GM21423 (cell line): ENCODE measurements around the gene GATA3.
A peak's percentile ranks its signal among the peaks of the same experiment; 100 is the strongest.
"Not testable (repeated sequence)": the region's sequence is repeated elsewhere in the genome, so short reads cannot be mapped to it uniquely, and the experiment has no call there.

Source experiments
- ATAC-seq: cut with Tn5 transposase; IDR thresholded peaks from one replicate; pipeline ENCODE4 v1.9.1; 2021; ENCODE audit warnings: mild to moderate bottlenecking, moderate library complexity; ENCODE audit not compliant: unreplicated experiment

The GATA3 gene

DNA sequence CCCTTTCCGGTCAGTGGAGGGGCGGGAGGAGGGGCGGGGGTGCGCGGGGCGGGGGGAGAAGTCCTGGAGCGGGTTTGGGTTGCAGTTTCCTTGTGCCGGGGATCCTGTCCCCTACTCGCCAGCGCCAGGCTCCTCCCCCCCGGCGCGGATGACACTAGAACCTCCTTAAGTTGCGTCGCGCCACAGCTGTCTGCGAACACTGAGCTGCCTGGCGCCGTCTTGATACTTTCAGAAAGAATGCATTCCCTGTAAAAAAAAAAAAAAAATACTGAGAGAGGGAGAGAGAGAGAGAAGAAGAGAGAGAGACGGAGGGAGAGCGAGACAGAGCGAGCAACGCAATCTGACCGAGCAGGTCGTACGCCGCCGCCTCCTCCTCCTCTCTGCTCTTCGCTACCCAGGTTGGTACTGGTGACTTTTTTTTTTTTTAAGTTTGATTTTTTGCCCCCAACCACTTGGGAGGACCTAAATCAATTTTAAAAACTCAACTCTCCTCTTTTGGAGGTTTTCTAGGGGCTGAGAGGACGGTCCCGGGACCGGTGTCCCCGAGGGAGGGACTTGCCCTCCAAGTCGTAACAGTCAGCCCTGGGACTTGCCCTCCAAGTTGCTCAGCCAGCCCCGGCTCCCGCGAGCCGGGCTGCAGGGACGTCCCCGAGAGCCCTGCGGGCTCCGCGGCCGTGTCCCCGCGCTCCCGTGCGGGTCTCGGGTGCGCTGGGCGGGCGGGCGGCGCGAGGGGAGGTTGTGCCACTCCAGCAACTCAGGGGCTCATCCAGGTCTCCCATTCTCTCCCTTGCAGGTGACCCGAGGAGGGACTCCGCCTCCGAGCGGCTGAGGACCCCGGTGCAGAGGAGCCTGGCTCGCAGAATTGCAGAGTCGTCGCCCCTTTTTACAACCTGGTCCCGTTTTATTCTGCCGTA, at the start of gene GATA3:
Gene GATA3, plus strand, starts transcription at position 195 of the 914 bp plus-strand sequence. CDS start 968 bp downstream, outside the sequence.
- peak; percentile 35 for ATAC-seq

DNA sequence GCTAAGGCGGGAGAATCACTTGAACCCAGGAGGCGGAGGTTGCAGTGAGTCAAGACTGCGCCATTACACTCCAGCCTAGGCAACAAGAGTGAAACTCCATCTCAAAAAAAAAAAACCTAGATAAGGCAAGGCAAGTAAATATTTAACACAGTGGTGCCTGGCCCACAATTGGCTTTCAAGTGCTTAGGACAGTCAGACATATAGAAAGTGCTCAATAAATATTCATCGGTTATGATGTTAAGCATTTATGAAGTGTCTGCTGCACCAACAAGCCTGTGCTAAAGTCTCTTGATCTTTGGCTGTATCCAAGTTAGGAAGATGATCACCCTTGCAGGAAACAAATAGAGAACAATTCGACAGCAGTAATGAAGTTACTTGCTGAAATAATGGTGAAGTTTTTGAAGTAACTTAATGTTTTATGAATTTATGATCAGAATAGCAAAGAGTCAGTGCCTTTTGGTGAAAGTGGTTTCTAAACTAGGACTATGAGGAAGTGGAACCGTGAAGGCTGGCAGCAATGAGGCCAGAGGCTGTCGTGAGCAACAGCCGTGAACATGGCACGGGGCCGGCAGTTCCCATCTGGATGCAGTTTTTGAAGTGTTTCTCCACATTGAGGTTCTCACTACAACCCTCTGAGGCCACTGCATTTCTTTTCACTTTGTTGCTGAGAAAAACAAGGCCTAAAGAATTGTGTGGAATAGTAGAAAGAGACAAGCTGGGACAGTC, 48.1 kb upstream of the GATA3 start:
- peak; percentile 59 for ATAC-seq

DNA sequence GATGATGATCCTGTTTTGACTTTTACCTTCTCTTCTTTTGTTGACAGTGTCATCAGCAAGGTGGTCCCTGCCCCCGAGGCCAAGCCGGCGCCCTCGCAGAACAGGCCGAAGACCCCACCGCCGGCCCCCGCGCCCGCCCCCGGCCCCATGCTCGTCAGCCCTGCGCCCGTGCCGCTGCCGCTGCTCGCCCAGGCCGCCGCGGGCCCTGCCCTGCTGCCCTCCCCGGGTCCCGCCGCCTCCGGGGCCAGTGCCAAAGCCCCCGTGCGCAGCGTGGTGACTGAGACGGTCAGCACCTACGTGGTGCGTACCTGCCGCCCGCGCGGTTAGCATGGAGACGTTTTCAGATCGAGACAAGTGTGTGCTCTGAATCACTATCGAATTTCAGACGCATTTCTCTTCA, 45.5 kb upstream of the GATA3 start:
- ATAC-seq: no peak

DNA sequence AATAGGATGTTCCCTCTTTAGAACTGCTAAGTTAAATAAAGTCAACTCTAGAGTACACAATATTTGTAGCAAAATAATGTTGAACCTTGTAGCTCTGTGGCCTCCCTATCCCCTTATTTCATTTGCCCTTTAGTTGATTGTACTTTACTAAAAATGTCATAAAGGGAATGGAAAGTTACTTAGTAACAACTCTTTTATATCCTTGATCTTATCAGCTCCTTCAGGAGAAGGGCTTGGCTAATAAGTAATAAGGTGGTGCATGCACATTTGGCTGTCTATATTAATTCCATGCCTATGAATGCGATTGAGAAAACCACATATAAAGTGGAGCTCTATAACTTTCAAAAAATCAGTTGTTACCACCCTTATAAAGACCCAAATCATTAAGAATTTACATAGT, 41.5 kb upstream of the GATA3 start:
- no peak for ATAC-seq

DNA sequence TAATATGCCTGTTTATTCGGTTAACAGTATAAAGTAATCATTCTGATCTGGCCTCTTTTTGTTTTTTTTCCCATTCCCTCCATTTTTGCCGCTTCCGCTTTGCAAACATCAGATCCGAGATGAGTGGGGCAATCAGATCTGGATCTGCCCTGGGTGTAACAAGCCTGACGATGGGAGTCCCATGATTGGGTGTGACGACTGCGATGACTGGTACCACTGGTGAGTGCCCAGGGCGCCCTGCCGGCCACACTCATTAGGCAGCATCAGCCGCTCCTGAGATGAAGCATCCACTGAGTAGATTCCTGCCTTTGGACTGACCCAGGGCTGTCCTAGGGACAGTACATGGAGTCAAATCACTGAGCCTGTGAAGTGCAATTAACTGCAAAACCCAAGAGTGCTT, 40.9 kb upstream of the GATA3 start:
- no peak for ATAC-seq

DNA sequence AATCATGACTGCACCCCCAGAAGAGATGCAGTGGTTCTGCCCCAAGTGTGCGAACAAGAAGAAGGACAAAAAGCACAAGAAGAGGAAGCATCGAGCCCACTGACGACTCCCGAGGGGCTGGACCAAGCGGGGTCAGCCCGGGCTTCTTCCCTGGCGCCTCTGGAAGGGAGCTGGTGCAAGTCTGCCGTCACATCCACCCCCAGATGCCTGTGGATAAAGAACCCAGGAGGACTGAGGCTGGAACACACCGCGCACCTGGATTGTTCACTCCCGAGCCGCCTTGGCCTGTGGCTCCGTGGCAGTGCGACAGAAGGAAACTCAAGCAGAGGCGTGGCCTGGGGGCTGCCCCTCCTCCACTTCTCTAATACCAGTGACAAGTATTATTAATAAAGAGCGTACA, 39.8 kb upstream of the GATA3 start:
- ATAC-seq: no peak

DNA sequence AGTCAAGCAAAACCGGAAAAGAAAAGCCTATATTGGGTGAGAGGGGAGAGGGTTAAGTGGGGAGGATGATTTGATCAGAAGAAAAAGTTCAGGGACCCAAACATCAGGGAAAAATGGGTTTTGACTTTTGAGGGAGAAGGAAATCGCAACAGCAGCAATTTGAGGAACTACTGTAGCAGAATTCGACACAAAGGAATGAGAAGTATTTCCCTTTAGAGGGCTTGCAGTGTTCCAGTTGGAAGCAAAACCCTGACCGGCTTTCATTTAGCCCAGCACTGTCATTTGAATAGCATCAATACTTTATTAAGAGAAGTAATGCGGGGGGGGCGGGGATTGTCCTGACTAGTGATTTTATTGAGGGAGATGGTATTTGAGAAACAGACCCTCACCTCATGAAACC, 37.2 kb upstream of the GATA3 start:
- ATAC-seq: no peak

DNA sequence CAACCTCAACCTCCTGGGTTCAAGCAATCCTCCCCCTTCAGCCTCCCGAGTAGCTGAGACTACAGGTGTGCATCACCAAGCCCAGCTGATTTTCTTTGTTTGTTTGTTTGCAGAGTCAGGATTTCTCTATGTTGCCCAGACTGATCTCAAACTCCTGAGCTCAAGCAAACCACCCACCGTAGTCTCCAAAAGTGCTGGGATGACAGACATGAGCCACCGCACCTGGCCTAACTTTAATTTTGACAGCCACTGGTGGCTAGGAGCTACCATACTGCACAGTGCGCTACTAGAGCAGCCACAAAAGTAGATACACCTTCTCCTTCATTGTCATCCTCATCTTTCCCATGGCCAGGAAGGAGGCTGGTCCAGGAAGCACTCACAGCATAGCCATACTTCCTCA, 31.2 kb upstream of the GATA3 start:
- ATAC-seq: no peak

DNA sequence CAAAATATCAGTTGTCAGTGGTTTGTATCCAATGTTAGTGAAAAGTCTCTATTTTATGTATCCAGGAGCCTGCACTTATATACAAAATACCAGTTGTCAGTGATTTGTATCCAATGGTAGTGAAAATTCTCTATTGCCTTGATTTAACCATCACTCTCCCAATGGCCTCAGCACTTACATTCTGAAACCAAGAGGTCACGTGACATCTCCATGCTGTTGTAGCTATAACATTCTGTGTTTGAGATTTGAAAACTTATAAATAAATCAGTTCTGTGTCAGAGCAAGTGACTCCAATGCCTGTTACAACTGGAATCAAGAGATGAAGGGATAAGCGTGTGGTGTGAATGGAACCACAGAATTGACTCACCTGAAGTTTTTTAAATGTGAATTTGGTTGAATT, 30.6 kb upstream of the GATA3 start:
- no peak for ATAC-seq

DNA sequence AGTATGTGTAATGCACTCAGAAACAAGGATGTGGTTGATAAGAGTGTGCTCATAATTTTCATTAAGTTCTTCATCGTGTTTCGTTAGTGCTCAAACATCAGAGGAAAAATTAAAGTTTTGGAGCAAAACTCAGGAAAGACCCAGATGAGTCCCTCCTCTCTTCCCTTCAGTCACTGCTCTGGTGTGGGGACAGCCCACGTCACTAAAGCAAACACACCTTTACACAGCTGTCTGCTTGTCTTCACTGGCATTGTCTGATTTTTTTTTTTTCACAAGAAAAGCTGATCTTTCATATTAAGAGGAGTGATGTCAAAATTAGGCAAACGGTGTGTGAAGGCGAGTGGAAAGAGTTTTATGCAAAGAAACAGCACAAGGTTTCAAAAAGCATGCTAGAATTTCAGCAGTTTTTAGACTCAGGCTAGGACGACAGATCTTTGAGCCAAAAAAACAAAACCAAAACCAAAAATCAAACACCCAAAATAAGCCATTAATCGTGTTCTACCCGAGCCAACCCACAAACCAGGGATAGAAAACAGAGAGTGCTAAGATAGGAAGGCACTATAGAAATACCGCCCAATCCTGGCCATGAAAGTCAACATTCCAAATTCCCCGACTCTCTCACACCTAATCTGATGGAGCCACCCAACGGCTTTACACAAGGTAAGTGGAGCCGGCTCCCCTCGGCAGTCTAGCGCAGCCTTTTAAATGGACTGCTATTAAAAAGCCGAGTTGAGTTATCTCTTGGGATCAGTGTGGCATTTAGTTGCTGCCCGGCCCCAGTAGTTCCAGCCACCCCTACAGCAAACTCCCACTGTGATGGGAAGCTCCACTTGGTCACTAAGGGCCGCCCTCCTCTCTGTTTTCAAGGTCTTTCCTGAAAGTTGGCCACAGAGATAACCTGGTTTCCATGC, 27.9 kb upstream of the GATA3 start:
- no peak for ATAC-seq

DNA sequence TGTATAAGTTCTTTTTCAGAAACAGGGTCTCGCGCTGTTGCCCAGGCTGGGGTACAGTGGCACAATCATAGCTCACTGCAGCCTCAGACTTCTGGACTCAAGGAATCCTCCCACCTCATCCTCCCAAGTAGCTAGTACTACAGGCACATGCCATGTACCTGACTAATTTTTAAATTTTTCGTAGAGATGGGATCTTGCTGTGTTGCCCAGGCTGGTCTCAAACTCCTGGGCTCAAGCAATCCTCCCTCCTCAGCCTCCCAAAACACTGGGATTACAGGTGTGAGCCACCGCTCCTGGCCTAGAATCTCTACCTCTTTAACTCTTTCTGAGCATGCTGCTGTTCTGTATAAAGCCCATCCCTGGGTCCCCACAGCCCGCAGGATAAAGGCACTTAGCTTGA, 23.3 kb upstream of the GATA3 start:
- not testable (repeated sequence) for ATAC-seq

DNA sequence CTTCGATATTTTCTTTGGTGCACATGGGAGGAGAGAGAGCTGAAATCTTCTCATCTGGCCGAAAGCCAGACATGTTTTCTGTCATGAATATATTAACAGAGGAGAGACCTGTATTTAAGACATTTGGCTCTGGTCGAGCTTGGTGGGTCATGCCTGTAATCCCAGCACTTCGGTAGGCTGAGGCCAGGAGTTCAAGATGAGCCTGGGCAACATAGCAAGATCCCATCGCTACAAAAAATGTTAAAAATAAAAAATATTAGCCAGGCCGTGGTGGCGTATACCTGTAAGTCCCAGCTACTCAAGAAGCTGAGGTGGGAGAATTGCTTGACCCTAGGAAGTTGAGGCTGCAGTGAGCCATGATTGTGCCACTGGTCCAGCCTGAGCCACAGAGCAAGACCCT, 21.9 kb upstream of the GATA3 start:
- ATAC-seq: no peak

DNA sequence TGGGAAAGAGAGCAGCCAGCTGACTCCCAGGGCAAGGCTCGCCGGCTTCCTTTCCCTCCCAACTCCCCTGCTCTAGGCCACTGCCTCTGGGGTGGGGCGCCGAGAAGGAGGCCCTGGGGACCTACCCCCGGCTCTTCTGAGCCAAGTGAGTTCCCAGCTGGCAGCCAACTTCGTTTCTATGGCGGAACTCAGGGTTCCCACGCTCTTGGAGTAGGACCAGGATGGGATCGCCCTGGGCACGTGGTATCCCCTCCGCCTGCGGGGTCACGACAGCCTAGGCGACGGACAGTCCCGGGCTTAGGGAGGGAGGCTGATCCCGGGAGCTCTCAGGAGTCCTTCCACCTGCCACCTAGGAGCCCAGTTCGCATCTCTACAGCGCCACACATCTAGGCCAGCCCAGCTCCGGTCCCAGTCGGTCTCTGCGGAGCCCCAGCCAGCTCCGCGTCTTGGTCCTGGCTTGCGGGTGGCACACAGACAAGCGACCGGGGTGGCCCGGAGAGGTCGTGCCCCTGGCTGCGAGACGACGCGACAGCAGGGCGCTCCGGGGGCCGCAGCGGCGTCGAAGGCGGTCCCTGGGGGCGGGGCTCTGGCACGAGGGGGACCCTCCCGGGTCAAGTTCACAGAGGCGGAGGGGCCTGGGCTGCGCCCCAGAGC, 20.5 kb upstream of the GATA3 start:
- no peak for ATAC-seq

DNA sequence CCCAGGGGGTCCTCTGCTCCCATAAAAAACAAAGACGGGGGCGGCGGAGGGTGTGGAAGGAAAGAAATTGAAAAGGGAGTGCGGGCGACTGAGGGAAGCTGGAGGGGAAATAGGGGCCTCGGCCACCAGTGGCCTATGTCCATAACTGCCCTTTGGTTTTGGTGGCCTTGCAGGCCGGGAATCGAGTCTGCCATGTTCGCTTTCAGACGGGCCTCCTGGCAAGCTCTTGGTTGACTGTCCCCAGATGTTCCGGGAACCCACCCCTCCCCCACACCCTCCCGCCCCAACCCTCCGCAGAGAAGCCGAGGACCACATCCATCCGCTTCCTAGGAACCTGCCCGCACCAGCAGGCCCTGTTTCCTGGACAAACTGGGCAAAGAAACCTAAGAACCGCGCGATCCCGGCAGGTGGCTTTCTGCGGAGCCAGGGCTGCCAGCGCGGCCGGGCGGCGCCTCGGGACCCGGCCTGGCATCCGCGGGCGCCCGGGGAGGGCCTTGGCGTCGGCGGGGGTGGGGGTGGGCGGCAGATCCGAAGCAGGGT, 20.0 kb upstream of the GATA3 start:
- ATAC-seq: no peak

DNA sequence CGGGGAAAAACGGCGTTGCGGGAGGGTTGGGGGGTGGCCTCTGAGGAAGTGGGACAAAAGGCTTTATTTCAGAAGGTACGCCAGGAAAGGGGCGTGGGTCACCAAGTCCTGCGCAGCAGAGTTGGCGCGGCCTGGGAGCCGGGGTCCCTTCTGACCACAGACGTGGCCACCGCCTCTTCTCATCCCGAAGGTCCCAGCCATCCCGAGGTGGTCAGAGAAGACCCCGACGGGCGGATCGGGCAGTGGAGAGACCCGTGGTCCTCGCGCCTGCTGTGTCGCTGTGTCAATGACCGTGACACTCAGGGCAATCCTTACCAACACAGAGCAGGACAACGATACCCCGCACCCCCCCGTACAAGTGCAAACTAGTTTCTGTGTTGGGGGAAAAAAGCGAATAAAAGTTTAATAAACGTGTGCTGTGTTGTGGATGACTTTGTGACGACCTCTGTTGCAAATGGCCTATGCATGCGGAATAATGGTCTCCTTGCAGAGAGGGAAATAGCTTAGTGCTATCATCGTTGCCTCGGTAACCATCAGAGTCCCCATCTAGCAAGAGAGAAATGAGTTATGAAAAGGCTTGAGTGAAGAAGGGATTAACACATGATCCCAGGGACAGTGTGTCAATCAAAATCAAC, 19.4 kb upstream of the GATA3 start:
- ATAC-seq: no peak

DNA sequence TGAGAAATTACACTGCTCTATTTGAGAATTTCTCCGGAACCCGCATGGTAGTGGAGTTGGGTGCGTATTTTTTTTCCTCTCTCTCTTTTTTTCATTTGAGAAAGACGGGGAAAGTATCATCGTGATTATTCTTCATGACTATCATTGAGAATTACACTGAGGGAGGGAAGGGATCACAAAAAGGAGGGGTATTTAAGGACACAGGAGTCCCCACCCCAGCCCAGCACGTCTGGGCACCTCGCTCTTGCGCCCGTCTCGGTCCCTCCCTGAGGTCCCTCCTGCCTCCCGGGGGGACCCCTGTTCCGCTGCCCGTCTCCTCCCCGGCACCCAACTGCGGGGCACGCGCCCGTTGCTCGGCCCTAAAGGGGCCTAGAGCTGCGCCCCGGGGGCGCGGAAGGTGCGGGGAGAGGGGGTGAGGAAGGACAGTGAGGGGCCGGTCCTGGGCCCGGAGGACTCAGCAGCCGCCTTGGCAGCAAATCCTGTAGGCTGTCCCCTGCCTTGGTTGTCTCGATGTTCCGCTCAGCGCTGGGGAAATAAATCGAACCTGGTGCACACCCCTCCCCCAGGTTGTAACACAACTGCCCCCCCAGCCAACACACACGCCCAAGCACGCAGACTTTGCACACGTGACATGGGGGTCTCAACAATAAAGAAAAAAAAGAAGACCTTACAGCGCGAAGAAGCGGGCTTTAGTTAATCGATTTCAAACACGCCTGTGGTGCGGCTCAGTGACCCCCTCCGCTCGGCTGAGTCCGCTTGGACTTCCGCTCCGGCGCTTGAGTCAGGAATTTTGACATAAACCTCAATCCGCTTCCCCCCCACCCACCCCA, 18.6 kb upstream of the GATA3 start:
- no peak for ATAC-seq

DNA sequence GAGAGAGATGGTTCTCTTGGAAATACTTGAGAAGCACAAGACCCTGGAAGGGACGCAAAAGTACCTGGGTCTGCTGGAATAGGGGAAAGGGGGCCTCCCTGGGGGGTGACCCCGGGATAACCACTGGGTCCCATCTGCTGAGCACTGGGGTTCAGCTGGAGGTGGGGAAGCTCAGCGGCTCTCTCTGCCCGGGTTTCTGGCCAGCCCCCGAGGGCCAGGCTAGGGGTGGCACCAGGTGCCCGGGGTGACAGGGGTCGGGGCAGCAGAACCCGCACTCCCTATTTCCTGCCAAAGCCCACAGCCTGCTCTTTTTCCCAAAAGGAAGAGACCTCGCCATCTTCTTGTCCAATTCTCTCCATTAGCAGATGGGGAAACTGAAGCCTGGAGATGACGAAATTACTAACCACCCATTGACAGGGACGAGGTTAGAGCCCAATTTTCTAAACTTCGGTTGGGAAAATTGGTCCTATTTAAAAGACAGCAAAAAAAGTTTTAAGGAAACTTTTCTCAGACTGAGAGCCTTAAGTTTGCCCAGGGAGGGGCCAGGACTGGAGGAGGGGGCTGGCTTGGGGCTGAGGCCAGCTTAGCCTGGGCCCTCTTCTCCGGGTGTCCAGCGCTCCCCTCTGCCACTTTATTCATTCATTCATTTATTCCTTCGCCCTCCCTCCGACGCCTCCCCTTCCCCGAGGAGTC, 17.8 kb upstream of the GATA3 start:
- ATAC-seq: no peak

DNA sequence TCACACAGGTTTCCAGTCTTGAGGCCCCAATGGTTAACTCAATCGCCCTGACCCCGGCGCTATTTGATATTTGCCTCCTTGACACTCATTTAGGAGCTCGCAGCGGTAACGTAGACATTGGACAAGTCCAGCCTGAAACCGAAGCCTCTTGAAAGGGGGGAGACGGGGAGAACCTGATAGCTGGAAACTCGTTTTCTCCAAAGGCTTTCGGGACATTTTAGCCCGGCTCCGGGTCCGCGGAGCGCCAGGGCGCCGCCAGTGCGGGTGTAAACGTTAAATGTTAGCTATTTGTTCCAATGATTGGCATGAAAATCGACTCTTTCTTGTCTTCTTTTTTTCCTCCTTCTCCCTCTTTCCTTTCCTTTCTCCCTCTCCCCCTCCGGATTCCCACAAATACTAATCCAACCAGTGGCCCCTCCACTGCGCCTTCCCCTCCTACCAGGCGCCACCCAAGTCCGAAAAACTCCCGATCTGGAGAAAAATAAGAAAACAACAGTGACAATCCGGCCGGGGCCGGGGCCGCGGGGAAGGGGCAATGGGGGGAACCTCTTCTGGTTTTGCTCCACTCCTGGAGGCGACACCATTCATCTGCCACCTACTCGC, 17.2 kb upstream of the GATA3 start:
- no peak for ATAC-seq
